ENCODE results near the gene IMP4. TPM values are rescaled to one million over a fixed set of nuclear protein-coding genes. Genes with fewer than 3 reads are reported as not detected.

The IMP4 gene
- polyA plus RNA-seq, 1 of the 3 experiments (the other 2 are of a cell fraction): 252 TPM

DNA sequence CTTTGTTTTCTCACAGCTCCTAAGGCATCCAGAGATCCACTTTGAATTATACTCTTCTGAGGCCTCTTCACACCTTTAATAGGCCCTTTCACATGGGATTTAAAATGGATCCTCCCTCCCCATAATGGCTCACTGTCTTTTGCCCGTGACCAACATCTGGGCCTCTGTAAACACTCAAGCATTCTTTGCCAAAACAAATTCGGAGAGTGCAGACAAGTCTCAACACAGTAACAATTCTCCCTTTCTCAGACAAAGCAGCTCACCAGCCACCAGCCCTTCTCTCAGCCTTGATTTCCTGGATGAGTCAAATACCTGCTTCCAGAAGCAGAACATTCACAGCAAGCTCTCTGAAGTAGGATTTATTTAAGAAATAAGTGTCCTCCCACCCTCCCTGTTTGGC lies 14.0 kb upstream of the IMP4 start:
- no peak overlapping the region for H3K27ac ChIP-seq (ENCODE audit: low read depth in 2 of 2, low read length in 1 of 2)
- peaks cover 7% of the 10 kb centered on the region; the same call in 1 of the 2 replicates for H3K27me3 ChIP-seq (ENCODE audit: insufficient read depth)
- H3K36me3 ChIP-seq (replicated peaks in 1 of 2; ENCODE audit: control insufficient read depth in 1 of 2, insufficient read depth in 2 of 2, low read length in 1 of 2): no peaks in the 10 kb centered on the region
- POLR2A ChIA-PET: no interaction called here
- no peaks in the 10 kb centered on the region for H3K9me3 ChIP-seq
- WGBS (ENCODE audit: low lambda C conversion rate): 79% methylated on average over 2 of the region's 2 CpGs
- peaks cover 0 to 5% of the 10 kb centered on the region in 2 experiments; a peak in 1 of 4 replicates for H3K4me1 ChIP-seq (ENCODE audit: control insufficient read depth in 1 of 2, insufficient read depth in 2 of 2, low read depth in 1 of 2, low read length in 1 of 2)
- no peak for DNase-seq
- no peak overlapping the region for H3K4me2 ChIP-seq
- TF ChIP-seq MAX (IDR thresholded peaks at IDR 0.05; ENCODE audit: low read depth) (no peak), TAF1 (IDR thresholded peaks at IDR 0.05; ENCODE audit: borderline replicate concordance, low read depth, low read length) (no peak), ELF1 (IDR thresholded peaks at IDR 0.05) (no peak), YY1 (IDR thresholded peaks at IDR 0.05; ENCODE audit: low read depth) (no peak), CTCF (IDR thresholded peaks at IDR 0.05) (no peak), FOXM1 (IDR thresholded peaks at IDR 0.05; ENCODE audit: low read depth) (no peak), ZBTB33 (IDR thresholded peaks at IDR 0.05; ENCODE audit: borderline replicate concordance, low read depth) (no peak)
- H3K9me2 ChIP-seq: no peaks in the 10 kb centered on the region
- H4K20me1 ChIP-seq (ENCODE audit: insufficient read depth): no peaks in the 10 kb centered on the region
- CTCF ChIA-PET: interaction anchor here (0.8 kb wide), 1 partner anchor 144 kb away, joined by 3 read pairs; no protein-coding TSS in a partner anchor
- H3K4me3 ChIP-seq (ENCODE audit: low read depth in 2 of 2, low read length in 1 of 2): no peak overlapping the region
- H2AFZ ChIP-seq (ENCODE audit: low read depth): peak overlapping the region; percentile 44; the same call in 1 of the 2 replicates
- H3K9ac ChIP-seq: no peak overlapping the region
- H3K79me2 ChIP-seq (ENCODE audit: insufficient read depth): no peaks in the 10 kb centered on the region
- no peaks in the 10 kb centered on the region for H3F3A ChIP-seq (replicated peaks; ENCODE audit: insufficient read depth)

- no peak overlapping the region for H3K4me2 ChIP-seq
- peak; percentile 88 for DNase-seq
- no peak overlapping the region; a peak in 2 of 4 replicates for H3K4me3 ChIP-seq (ENCODE audit: low read depth in 2 of 2, low read length in 1 of 2)
- no peaks in the 10 kb centered on the region for H3K9me3 ChIP-seq
- CTCF ChIA-PET: interaction anchor here (0.7 to 7.6 kb wide), 27 partner anchors 9 to 1065 kb away, joined by 3 to 113 read pairs (median 4); partner anchors contain the start of genes IMP4, MZT2B and SMPD4
- no peaks in the 10 kb centered on the region for H3K79me2 ChIP-seq (ENCODE audit: insufficient read depth)
- WGBS (ENCODE audit: low lambda C conversion rate): 16% methylated on average over 13 of the region's 29 CpGs
- POLR2A ChIA-PET: interaction anchor here (0.5 to 1.2 kb wide), 3 partner anchors 150 to 153 kb away, joined by 3 to 5 read pairs (median 3); partner anchors contain the start of genes MZT2B and SMPD4
- H3K9me2 ChIP-seq: no peaks in the 10 kb centered on the region
- peaks cover 0 to 8% of the 10 kb centered on the region in 2 experiments; a peak in 1 of 4 replicates for H3K4me1 ChIP-seq (ENCODE audit: control insufficient read depth in 1 of 2, insufficient read depth in 2 of 2, low read depth in 1 of 2, low read length in 1 of 2)
- no peaks in the 10 kb centered on the region for H3K36me3 ChIP-seq (replicated peaks in 1 of 2; ENCODE audit: control insufficient read depth in 1 of 2, insufficient read depth in 2 of 2, low read length in 1 of 2)
- no peaks in the 10 kb centered on the region for H4K20me1 ChIP-seq (ENCODE audit: insufficient read depth)
- H3F3A ChIP-seq (replicated peaks; ENCODE audit: insufficient read depth): peaks cover 4% of the 10 kb centered on the region
- H3K9ac ChIP-seq: no peak overlapping the region
- no peak overlapping the region; a peak in 1 of 4 replicates for H3K27ac ChIP-seq (ENCODE audit: low read depth in 2 of 2, low read length in 1 of 2)
- peaks cover 7% of the 10 kb centered on the region; the same call in 1 of the 2 replicates for H3K27me3 ChIP-seq (ENCODE audit: insufficient read depth)
- no peak overlapping the region for H2AFZ ChIP-seq (ENCODE audit: low read depth)
- no peak for TF ChIP-seq POLR2AphosphoS5 (IDR thresholded peaks at IDR 0.05; ENCODE audit: low read depth, low read length)
- no peak for TF ChIP-seq YY1 (IDR thresholded peaks at IDR 0.05; ENCODE audit: low read depth)
- peak; percentile 96 for TF ChIP-seq CTCF (IDR thresholded peaks at IDR 0.05)
- no peak for TF ChIP-seq ELF1 (IDR thresholded peaks at IDR 0.05)
- no peak for TF ChIP-seq MAX (IDR thresholded peaks at IDR 0.05; ENCODE audit: low read depth)
- TF ChIP-seq MEF2A (IDR thresholded peaks at IDR 0.05; ENCODE audit: borderline replicate concordance, low read depth): no peak
- no peak for TF ChIP-seq JUND (IDR thresholded peaks at IDR 0.05)
- TF ChIP-seq EZH2phosphoT487 (IDR thresholded peaks at IDR 0.05; ENCODE audit: borderline replicate concordance, low read depth): no peak
- TF ChIP-seq SIN3A (IDR thresholded peaks at IDR 0.05; ENCODE audit: borderline replicate concordance, low read depth, low read length): no peak
- TF ChIP-seq RXRA (IDR thresholded peaks at IDR 0.05; ENCODE audit: borderline replicate concordance, low read depth): no peak
- TF ChIP-seq FOXM1 (IDR thresholded peaks at IDR 0.05; ENCODE audit: low read depth): no peak
- TF ChIP-seq RFX5 (IDR thresholded peaks at IDR 0.05; ENCODE audit: low read length): no peak
- no peak for TF ChIP-seq FOXJ3 (CRISPR knock-in tag; IDR thresholded peaks at IDR 0.05)
- no peak for TF ChIP-seq IRF3 (IDR thresholded peaks at IDR 0.05; ENCODE audit: low read depth, low read length)
- no peak for TF ChIP-seq GABPA (IDR thresholded peaks at IDR 0.05; ENCODE audit: low read depth)
Measured at GRCh38 chr2:130332271-130333073, 10.2 kb upstream of the IMP4 start.

Data from SK-N-SH (cell line).